HEK293 (cell line): ENCODE measurements around the gene GMDS.

Experiments used
- ZNF24 ChIP-seq: fragments of 450-650 bp; formaldehyde crosslinking; IDR thresholded peaks from 2 replicates; pipeline ENCODE4 v1.5.1; 2016; ENCODE audit warnings: missing biosample characterization, missing genetic modification characterization
- TF ChIP-seq, protein P1 (sequence below): fragments of 450-650 bp; formaldehyde crosslinking; IDR thresholded peaks from 2 replicates; pipeline ENCODE4 v1.5.1; 2016; ENCODE audit warnings: missing biosample characterization, missing genetic modification characterization

DNA sequence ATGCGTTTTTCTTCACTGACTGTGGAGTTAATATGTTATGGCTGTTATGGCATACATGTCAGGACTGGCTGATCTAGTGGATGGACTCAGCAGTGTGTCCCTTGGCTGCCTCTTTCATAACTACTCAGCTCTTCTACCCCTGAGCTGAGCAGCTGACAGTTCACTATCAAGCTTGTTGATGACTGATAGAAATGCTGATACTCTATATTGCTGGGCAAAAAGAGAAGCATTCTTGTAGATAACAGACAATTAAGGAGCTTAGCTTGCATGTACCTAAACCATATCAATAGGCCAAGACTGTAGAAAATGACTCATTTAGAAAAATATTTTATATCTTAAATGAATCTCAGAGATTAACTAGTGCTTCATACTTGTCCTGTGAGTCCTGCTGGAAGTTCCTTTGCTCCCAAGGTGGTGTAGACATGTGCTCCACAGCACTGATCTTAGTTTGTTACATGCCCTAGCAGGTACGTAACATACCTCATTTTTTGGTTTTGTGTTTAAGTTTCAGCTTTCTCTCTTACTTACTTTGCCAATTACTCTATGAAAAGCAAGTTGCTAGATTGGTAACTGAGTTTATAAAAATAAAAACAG is 236.9 kb downstream of the GMDS start:
- TF ChIP-seq ZNF24 (tag by site-specific recombination): no peak
- TF ChIP-seq, protein P1, sequence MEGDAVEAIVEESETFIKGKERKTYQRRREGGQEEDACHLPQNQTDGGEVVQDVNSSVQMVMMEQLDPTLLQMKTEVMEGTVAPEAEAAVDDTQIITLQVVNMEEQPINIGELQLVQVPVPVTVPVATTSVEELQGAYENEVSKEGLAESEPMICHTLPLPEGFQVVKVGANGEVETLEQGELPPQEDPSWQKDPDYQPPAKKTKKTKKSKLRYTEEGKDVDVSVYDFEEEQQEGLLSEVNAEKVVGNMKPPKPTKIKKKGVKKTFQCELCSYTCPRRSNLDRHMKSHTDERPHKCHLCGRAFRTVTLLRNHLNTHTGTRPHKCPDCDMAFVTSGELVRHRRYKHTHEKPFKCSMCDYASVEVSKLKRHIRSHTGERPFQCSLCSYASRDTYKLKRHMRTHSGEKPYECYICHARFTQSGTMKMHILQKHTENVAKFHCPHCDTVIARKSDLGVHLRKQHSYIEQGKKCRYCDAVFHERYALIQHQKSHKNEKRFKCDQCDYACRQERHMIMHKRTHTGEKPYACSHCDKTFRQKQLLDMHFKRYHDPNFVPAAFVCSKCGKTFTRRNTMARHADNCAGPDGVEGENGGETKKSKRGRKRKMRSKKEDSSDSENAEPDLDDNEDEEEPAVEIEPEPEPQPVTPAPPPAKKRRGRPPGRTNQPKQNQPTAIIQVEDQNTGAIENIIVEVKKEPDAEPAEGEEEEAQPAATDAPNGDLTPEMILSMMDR (tag by site-specific recombination): no peak
